ENCODE results near the gene CCDC137. TPM values are rescaled to one million over a fixed set of nuclear protein-coding genes. Genes with fewer than 3 reads are reported as not detected.

Gene CCDC137
- total and polyA plus RNA-seq, 2 of the 13 experiments (the other 11 are each of a cell fraction or from before 2014, with no cell fraction given) = 14.6 to 39.1 TPM

DNA sequence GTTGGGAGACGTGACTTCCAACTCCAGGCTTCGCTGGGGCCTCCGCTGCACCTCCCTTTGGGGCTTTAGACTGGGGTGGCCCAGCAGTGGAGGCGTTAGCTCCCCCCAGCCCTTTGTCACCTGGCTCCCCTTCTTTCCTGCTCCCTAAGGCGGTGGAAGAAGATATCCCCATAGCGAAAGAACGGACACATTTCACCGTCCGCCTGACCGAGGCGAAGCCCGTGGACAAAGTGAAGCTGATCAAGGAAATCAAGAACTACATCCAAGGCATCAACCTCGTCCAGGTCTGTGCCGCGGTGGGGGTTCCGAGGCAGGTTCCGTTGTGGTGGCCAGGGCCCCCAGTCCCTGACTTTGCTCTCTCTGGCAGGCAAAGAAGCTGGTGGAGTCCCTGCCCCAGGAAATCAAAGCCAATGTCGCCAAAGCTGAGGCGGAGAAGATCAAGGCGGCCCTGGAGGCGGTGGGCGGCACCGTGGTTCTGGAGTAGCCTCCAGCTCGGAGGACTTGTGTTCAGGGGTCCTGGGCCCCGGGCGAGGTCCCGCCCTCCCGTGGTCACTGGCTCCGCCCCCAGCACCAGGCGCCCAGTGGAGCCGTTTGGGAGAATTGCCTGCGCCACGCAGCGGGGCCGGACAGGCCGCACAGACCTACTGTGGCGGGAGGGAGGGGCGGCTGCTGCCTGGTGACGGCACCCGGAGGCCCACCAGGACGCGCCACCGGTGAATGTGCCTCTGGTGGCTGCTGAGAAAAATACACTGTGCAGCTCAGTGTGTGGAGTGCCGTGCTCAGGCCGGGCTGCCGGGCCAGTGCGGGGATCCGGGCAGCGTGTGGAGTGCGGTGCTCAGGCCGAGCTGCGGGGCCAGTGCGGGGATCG is 40.5 kb downstream of the CCDC137 start:
- 97% methylated on average over 38 of the region's 54 CpGs for WGBS (ENCODE audit: low lambda C conversion rate)
- FAIRE-seq (no peak), ATAC-seq (no peak), DNase-seq (ENCODE audit: low spot score) (no peak)
- Histone ChIP-seq H3K27ac (ENCODE audit: extremely low read length, insufficient read depth, low read length) (no peak overlapping the region), H3K79me2 (ENCODE audit: insufficient read depth, low read length) (peaks cover 34% of the 10 kb centered on the region), H3K9ac (ENCODE audit: insufficient read depth, low read depth, low read length) (no peak overlapping the region), H3K4me2 (ENCODE audit: low read depth, low read length) (no peak overlapping the region), H4K20me1 (ENCODE audit: insufficient read depth, low read length) (no peaks in the 10 kb centered on the region; the same call in 1 of the 2 replicates), H2AFZ (ENCODE audit: low read length) (no peak overlapping the region), H3K4me1 (ENCODE audit: insufficient read depth, low read length) (peaks cover 35% of the 10 kb centered on the region), H3K27me3 (ENCODE audit: control insufficient read depth in 1 of 2, insufficient read depth in 2 of 2, low read length in 2 of 2) (no peaks in the 10 kb centered on the region; a peak in 1 of 5 replicates), H3K4me3 (replicated peaks in 1 of 3; ENCODE audit: insufficient read depth in 1 of 3, low read depth in 2 of 3, low read length in 3 of 3) (no peak overlapping the region), H3K9me3 (ENCODE audit: low read length) (no peaks in the 10 kb centered on the region), H3K36me3 (replicated peaks in 1 of 2; ENCODE audit: control insufficient read depth in 1 of 2, insufficient read depth in 2 of 2, low read length in 2 of 2) (peaks cover 18 to 37% of the 10 kb centered on the region in 2 experiments)
- intact Hi-C loops (cut with micrococcal nuclease; ENCODE audit: unreplicated experiment) (no loop called here), in situ Hi-C loops (cut with HindIII; ENCODE audit: extremely low pct_ligation_motif_present, low pct_unique_long_range_greater_than_20kb) (no loop called here)
- ChIA-PET CTCF (ENCODE audit: low intra/inter-chr PET ratio, low total read pairs) (no interaction called here), POLR2A (interaction anchor here (1.3 to 4.2 kb wide), 3 partner anchors 20 to 154 kb away, joined by 3 to 25 read pairs (median 17); partner anchors contain the start of genes ARL16, HGS and P4HB)
- TSS peak; percentile 16 for BruUV-seq (replicated peaks)
- TF ChIP-seq HNRNPLL (IDR thresholded peaks at IDR 0.05; ENCODE audit: low read depth, low read length, poor library complexity, severe bottlenecking) (peak; percentile 24), HNRNPK (IDR thresholded peaks at IDR 0.05; ENCODE audit: low read depth, low read length, poor library complexity, severe bottlenecking) (peak; percentile 16), CEBPZ (IDR thresholded peaks at IDR 0.05; ENCODE audit: low read length) (no peak), ZNF143 (CRISPR knock-in tag; IDR thresholded peaks at IDR 0.05) (no peak), RBM39 (IDR thresholded peaks at IDR 0.05; ENCODE audit: low read depth, low read length, poor library complexity, severe bottlenecking) (peak; percentile 48), RBFOX2 (IDR thresholded peaks at IDR 0.05; ENCODE audit: low read depth, low read length) (peak; percentile 82), KLF15 (CRISPR knock-in tag; IDR thresholded peaks at IDR 0.05; ENCODE audit: borderline replicate concordance) (no peak), HOXD1 (CRISPR knock-in tag; IDR thresholded peaks at IDR 0.05) (no peak), ZBTB33 (CRISPR knock-in tag; IDR thresholded peaks at IDR 0.05) (peak; percentile 91), AGO2 (optimal IDR thresholded peaks at IDR 0.05; ENCODE audit: low read depth, low read length) (peak; percentile 93), ZNF747 (CRISPR knock-in tag; IDR thresholded peaks at IDR 0.05; ENCODE audit: borderline replicate concordance) (no peak)
- TF ChIP-seq, protein P1, sequence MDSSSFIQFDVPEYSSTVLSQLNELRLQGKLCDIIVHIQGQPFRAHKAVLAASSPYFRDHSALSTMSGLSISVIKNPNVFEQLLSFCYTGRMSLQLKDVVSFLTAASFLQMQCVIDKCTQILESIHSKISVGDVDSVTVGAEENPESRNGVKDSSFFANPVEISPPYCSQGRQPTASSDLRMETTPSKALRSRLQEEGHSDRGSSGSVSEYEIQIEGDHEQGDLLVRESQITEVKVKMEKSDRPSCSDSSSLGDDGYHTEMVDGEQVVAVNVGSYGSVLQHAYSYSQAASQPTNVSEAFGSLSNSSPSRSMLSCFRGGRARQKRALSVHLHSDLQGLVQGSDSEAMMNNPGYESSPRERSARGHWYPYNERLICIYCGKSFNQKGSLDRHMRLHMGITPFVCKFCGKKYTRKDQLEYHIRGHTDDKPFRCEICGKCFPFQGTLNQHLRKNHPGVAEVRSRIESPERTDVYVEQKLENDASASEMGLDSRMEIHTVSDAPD (CRISPR knock-in tag; IDR thresholded peaks at IDR 0.05) = peak; percentile 29; the same call in 1 of the 2 replicates
- TF ChIP-seq, protein P2, sequence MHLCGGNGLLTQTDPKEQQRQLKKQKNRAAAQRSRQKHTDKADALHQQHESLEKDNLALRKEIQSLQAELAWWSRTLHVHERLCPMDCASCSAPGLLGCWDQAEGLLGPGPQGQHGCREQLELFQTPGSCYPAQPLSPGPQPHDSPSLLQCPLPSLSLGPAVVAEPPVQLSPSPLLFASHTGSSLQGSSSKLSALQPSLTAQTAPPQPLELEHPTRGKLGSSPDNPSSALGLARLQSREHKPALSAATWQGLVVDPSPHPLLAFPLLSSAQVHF (CRISPR knock-in tag; IDR thresholded peaks at IDR 0.05) = 0 out of 2 replicates have a peak, but pooled peaks have one; percentile 1
